HG03135 (cell line): ENCODE results near the gene GGT6.

Experiments used
- ATAC-seq: cut with Tn5 transposase; IDR thresholded peaks from one replicate; pipeline ENCODE4 v1.9.1; 2021; ENCODE audit warnings: mild to moderate bottlenecking, moderate library complexity; ENCODE audit not compliant: unreplicated experiment

Gene GGT6

DNA sequence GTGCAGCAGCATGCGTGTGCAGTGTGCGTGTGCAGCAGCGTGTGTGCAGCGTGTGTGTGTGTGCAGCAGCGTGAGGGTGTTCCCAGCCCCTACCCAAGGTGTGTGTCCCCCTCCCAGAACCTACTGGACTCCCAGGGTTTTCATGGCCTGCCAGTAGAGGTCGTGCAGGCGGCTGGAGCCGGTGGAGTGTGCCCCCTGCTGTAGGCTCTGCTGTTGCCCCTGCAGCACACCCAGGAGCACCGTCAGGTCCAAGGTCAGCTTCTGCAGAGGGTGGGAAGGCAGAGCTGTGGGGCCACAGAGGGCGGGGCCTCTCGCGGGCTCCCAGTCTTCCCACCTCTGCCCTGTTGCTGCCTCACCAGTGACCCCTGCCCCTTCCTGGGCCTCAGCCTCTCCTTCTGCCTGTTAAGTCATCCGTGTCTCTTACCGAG lies 20.1 kb downstream of the GGT6 start:
- ATAC-seq = no peak

DNA sequence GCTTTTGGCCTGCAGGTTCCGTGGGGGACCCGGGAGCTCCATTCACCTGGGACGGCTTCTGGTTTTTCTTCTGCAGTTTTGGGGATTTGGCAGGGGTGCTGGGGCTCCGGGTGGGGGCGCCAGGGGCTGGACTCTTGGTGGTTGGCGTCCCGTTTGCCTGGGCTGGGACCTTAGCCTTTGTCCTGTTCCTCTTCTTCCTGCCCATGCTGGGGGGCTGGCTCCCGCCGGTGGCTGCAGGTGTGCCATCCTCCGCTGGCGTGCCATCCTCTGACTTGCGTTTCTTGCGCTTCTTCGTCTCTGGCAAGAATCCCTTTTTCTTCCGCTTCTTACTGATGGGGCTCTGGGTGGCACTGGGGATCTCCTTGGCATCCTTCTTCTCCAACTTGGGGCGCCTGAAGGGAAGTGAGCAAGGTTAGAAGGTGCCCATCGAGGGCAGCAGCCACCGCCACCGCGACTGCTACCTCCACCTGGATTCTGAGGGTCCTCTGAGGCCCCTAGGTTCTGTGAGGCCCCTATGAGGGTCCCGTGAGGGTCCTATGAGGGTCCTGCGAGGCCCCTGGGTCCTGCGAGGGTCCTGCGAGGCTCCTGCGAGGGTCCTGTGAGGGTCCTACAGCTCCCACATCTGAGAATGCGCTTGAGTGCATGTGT lies 20.7 kb downstream of the GGT6 start:
- ATAC-seq = no peak

DNA sequence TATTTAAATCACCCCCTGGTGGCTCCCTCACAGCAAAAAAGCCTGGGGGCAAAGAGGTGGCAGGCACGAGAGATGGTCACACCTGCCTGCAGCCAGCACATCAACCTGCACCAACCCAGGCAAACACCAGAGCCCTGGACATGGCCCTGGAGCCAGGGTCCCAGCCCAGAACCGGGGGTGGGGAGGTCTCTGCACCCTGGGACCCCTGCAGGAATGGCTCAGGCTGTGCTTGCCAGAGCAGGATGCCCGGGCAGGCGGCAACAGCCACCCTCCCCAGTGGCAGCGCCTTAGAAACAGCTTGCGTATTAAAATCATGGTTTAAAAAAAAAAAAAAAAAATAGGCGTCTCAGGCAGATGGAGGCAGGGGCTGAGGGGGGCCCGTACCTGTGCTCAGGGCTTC lies 21.4 kb downstream of the GGT6 start:
- no peak for ATAC-seq

DNA sequence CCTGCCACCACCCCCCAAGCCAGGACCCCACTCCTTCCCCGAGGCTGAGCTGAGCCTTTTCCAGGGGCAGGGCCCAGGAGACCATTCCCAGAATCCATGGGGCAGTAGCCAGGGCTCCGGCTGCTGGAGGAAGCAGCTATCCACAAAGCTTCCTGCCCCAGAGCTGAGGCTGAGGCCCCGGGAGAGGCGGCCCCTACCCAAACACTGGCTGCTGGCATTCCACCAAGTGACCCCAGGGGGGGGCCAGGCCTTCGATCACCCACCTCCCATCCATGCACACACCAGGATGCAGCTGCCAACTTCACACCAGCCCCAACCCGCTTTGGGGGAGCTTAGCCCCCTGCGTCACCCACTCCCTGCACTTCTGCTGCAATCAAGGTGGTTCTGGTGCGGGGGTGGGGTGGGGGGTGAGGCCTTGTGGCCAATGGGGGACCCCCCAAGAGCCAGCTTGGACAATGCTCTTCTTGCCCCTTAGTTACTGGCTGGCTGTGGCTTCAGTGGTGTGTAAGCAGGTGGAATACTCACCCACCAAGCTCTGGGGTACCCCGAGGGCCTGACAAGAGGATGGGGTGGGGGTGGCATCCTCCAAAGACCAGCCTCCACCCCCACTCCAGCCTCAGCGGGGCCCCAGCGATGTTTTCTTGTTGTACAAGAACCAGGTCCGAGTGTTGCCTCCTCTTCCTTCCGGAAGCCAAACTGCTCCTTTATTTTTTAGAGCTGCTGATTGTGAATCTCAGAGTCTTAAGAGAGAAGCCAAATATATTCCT lies 22.0 kb downstream of the GGT6 start:
- ATAC-seq = no peak

DNA sequence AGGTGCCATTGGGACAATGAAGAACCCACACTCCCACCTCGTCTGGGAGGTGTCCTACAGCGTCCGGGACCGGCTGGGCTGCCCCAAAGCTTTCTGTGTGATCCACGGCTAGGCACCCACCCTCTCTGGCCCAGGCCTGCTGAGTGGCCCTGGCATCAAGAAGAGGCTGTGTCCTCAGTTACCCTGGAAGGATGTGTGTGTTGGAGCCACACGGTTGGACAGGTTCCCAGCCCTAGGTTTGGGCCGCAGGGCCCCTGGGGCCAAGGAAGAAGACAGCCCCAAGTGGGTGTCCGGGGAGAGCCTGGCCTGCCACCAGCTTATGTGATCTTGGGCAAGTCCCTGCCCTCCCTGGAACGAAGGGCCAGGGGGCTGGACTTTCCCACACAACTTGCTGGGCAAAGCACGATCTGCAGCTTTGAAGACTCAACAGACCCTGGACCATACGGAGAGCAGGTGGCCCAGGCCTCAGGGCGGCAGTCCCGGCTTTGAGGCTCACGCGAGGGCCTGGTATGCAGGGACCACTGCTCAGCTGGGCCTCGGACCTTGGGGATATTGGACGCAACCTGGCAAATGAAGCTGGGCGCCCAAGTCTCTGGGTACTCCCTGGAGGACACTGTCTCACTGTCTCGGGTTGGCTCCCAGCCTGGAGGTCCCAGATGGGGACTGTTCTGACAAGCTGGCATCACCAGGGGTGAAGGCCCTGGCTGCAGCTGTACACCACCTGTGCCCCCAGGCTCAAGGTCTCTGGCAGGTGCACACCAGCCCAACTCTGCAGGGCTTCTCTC lies 22.7 kb downstream of the GGT6 start:
- no peak for ATAC-seq

DNA sequence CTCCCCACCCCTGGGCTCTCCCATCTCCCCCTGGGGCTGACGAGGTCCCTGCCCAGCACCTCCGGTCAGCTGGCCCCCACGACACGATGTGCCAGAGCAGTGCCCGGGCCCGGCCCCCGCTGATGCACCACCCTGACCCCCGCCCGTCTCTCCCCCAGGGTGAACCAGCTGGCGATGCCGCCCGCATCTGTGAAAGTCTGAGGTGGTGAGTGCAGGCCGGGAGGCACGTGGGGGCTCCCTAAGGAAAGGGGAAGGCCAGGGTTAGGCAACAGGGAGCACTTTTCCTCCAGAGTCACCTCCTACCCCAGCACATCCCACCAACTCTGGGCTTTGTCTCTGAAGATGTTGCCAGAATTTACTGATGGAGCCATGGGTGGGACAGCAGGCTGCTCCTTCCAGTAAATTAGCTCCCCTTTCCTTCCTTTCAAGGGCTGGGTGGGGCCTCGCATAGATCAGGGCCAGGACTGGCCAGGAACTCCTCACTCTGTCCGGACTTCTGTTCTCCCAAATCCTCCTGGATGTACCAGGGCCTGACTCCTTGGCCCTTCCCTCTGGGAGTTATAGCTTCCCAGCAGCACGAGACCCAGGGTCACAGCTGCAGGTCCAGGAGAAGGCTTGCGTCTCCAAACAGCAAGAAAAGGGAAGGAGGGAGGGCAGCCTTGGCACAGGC lies 23.5 kb downstream of the GGT6 start:
- no peak for ATAC-seq

DNA sequence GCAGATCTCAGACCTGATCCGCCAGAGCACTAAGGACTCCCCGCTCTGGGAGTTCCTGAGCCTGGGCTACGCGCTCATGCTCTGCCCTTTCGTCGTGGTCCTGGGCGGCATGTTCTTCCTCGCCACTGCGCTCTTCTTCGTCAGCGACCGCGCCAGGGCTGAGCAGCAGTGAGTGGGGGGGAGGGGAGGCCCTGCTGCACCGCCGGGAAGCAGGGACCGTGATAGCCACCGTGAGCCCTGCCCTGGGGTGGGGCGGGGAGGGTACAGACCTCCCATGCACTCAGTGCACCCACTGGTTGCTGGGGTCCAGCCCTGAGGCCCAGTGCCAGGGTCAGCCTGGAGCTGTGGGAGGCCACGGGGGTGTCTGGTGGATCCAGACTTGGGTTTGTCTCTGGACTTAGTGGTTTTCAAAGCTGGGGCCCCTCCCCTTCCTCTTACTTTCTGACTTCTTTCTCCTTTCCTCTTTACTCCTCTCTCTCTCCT lies 24.1 kb downstream of the GGT6 start:
- no peak for ATAC-seq

DNA sequence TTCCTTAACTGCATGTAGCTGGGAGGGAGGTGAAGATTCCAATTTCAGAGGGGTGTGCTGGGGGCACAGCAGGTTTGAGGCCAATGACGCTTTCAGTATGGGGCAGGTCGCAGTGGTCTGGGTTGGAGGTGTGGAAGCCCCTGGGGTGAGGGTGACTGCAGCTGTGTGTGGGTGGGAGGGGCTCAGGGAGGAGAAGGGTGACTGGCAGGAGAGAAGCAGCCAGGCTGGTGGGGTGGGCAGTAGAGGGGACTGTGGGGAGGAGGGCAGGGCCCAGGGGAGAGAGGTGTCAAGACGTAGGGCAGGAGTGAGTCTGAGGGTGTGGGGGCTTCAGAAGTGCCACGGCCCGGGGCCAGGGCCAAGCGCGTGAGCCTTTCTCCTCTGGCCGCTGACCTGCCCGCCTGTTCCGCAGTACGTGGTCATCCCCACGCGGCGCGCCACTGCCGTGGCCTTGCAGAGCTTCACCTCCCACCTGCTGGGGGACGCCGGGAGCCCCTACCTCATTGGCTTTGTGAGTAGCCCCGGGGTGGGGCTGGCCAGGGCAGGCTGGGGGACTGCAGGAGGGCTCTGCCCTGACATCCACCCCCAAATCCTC lies 24.6 kb downstream of the GGT6 start:
- ATAC-seq = no peak

DNA sequence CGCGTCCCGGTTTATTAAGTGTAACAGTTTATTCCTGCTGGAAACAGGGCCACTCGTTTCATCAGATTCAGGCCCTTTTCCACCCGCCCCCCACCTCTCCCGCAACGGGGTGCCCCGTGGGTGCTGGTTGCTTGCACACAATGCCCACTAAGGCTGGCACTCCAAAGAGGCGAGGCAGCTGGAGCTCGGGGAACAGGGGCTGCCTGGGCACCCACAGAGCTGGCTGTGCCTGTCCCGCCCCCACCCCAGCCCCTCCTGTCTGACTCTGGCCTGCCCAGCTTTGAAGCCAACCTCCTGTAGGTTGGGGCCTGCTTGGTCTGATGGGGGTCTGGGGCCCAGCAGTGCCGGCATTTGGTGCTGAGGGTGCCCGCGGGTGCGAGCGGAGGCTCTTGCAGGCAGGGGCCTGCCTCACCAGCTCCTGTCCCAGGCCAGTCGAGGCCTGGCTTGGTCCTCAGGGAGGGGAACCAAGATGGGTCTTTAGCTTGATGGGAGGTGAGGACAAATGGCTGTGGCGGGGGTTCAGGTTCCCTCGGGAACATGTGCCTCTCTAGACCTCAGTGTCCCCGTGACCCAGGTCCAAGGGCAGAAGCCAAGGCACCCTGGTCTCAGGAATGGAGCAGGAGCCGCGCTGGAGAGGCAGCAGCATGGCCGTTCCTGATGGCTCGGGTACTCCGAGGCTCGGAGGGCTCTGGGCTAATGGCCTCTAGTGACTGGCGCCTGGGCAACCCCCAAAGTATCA lies 25.3 kb downstream of the GGT6 start:
- no peak for ATAC-seq

DNA sequence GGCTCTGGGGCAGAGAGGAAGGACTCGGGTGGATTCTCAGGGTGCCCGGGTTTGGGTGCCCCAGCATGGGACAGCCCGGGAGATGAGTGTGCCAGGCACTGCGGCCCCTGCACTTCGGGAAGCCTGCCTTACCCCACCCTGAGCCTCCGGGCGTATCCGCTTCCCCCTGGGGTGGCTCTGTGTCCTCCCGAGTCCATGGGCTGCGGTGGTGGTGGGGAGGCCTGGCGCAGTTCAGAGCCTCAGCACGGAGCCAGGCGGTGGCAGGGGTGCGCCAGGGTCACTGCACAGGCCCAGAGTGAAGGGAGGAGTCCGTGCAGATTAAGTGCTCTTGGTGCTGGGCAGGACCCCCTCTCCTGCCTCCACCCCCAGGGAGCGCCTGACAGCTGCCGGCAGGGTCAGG lies 25.9 kb downstream of the GGT6 start:
- no peak for ATAC-seq

DNA sequence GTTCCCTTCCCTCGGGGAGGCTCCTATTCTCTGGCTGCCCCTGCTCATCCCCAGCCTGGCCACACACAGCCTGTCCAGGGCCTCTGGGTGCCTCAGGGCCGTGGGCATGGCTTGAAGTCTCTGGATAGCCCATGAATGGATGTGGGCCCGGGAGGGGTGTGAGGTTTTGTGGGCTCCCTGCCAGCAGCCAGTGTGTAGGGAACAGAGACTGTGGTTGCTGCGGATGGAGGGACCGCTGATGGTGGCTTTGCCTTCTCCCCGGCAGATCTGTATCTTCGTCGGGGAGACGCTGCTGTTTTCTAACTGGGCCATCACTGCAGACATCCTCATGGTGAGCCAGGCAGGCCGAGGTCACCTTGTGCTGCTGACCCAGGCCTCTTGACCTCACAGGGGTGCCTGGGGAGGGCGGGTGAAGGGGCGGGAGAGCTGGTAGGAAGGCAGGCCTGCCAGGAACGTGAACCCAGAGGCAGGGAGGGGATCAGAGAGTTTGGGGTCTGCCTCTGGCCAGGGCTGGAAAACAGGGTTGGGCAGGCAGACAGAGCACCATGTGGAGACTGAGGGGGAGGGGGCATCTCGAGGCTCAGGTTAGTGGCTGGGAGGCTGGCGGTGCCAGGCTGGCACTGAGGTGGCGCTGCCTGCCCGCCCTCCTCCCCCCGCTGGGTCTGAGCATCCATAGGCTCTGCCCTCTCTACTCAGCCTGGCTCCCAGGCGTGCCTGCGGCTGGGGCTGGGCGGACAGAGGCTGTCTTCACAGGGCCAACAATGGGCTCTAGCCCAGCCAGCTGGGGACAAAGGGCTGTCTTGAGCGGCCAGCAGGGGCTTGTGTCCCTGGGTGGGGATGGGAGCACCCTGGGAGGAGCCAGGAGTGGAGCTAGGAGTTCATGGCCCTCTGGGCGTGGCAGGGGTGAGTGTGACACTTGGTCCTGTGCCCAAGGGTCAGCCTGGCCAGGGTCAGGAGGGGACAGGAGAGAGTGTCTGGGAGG lies 26.6 kb downstream of the GGT6 start:
- ATAC-seq = no peak

DNA sequence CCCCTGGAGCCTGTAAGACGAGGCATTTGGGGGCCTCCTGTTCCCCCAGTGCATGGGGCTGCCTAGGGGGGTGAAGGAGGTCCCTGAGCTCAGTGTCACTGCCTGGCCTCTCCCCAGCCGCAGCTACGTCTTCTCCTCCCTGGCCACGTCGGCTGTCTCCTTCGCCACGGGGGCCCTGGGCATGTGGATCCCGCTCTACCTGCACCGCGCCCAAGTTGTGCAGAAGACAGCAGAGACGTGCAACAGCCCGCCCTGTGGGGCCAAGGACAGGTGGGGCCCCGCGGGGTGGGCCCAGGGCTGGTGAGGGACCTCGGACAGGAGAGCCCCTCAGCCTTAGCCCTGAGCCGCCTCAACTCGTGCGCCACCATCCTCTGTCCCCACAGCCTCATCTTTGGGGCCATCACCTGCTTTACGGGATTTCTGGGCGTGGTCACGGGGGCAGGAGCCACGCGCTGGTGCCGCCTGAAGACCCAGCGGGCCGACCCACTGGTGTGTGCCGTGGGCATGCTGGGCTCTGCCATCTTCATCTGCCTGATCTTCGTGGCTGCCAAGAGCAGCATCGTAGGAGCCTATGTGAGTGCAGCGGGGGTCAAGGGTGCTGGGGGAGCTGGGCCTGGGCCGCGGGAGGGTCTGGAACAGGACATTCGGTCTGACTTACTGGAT lies 27.4 kb downstream of the GGT6 start:
- ATAC-seq = no peak

DNA sequence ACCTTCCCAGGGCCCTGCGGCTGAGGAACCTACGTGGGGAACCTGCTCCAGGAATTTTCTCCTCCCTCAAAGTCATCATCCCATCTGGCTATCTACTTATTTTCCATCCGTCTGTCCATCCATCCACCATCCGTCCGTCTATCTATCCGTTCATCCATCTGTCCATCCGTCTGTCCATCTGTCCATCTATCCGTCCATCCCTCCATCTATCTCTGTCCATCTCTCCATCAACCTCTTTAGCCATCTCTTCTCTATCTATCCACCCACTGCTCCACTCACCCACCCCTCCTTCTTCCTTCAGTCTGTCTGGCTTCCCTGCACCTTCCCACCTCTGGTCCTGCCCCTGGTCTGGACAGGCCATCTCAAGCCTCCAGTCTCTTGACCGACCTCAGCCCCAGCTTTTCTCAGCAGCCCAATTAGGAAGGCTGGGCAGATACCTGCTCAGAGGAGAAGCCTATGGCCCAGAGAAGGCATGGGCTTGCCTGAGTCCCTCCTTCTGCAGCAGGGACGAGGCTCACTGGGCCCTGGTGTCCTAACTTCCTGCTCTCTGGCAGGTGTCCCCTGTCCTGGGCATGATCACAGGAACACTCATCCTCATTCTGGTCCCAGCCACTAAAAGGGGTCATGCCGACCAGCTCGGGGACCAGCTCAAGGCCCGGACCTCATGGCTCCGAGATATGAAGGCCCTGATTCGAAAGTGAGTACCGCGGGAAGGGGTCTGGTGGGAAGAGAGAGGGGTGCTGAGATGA lies 28.2 kb downstream of the GGT6 start:
- no peak for ATAC-seq

DNA sequence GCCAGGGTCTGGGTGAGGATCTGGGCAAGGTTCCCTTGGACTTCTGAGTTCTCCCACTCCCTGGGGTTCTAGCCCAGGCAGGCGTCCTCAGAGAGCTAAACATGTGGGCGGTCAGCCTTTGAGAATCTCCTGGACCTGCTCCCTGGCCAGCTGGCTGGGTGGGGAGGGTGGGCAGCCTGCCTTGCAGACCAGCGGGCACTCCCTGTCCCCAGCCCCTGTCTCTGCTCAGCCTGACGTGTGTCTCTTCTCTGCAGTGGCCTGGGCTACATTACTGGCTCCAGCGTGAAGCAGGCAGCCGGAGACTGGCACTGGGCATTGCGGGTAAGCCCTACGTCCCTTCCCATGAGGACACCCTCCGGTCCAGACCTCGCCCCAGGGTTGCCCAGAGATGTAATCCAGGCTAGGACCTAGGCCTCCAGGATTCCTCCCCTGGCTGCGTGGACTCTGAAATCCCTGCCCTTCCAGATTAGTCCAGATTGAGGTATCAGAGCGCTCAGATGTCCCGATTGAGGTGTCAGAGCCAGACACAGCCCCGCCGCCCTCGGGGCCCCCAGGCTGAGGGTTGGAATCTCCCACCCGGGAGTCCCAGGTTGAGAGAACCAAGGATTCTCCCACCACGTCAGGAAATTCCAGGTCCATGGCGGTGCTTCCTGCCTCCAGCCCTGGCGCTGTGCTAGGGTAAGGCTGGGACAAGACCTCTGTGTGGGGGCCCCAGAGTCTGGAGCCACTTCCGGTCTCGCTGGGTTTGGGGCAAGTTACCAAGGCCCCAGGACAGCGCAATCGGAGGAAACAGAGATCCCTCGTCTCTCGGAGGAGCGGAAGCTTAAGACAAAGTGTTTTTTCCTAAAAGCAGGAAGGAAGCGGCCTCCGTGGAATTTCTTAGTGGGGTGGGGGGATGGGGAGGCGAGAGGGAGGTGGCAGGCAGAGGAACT lies 29.3 kb downstream of the GGT6 start:
- no peak for ATAC-seq

DNA sequence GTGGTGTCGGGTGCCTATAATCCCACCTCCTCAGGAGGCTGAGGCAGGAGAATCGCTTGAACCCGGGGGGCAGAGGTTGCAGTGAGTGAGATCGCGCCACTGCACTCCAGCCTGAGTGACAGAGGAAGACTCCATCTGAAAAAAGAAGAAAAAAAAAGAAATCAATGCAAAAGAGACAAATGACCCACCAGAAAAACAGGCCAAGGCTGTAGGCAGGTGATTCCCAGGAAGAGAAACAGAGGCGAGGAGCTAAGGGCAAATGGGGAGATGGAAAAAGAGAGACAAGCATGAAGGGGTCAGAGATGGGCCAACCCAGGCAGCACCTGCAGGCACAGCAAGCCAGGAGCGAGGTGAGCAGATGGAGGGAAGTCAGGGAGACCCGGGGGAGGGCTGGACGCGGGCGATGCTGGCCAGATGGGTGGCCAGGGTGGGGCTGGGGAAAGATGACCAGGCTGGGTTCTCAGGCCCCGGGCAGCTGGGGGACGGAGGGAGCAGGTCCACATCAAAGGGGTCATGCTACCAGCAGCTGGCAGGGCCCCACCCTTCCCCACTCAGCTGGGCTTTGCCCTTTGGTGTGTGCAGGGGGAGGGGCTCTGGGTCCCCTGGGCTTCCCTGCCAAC lies 30.7 kb downstream of the GGT6 start:
- no peak for ATAC-seq

DNA sequence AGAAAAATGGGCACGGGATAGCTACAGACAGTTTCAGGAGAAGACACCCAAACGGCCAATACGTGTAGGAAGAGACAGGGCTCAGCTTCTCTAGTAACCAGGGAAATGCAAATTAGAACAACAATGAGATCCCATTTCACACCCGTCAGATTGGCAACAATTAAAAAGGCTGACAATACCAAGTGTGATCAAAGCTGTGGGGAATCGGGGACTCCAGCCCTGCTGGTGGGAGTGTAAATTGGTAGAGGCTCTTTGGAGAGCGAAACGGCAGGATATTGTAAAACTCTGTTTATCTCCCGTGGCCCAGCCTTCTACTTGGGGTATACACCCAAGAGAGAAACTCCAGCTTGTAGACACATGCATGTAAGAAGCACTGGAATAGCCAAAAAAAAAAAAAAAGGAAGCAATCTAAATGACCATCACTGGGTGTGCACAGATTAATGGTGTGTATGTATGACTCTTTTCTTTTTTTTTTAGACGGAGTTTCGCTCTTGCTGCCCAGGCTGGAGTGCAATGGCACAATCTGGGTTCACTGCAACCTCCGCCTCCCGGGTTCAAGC lies 32.7 kb downstream of the GGT6 start:
- no peak for ATAC-seq
